ENCODE measurements around the gene SPAST. TPM values are rescaled to one million over a fixed set of nuclear protein-coding genes. Genes with fewer than 3 reads are reported as not detected.

The SPAST gene
- total and polyA plus RNA-seq, 9 of the 15 experiments (the other 6 are each of a cell fraction or from before 2014, with no cell fraction given) = 7.4 to 37.0 (median 19.0) TPM

DNA sequence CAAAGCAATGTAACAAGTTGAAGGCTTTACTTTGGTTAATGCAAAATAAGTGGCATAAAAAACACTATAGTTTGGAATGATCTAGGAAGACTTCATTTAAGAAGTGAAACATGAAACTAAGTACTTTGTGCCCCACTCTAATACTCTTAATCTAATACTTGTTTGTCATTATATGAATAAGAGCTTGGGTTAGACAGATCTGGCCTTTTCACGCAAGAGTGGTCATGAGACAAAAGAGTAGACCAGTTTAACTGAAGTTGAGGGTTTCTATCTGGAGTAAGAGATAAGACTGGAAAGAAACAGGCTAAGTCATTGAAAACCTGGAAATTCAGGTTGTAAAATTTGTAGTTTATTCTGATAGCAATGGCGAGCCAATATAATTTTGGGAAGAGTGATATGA, 105.2 kb downstream of the SPAST start (continued):
- TF ChIP-seq SMARCB1 (IDR thresholded peaks at IDR 0.05; ENCODE audit: insufficient read length, low read depth) = peak; percentile 54
- TF ChIP-seq BRD9 (IDR thresholded peaks at IDR 0.05; ENCODE audit: low read depth, partially characterized antibody) = peak; percentile 41
- no peak for TF ChIP-seq RBBP5 (IDR thresholded peaks at IDR 0.05; ENCODE audit: borderline replicate concordance, insufficient read depth, low read length, poor library complexity, severe bottlenecking)
- TF ChIP-seq CREB1 (IDR thresholded peaks at IDR 0.05) = peak; percentile 24; the same call in 1 of the 2 replicates
- no peak for TF ChIP-seq CREB1 (CRISPR knock-in tag; IDR thresholded peaks at IDR 0.05)
- TF ChIP-seq ZNF766 (CRISPR knock-in tag; conservative IDR thresholded peaks at IDR 0.05) = peak; percentile 87; the same call in 1 of the 2 replicates
- 0 out of 2 replicates have a peak, but pooled peaks have one; percentile 31 for TF ChIP-seq POLR2A (conservative IDR thresholded peaks at IDR 0.05)
- no peak for TF ChIP-seq ZNF133 (CRISPR knock-in tag; IDR thresholded peaks at IDR 0.05)
- no peak for TF ChIP-seq NR4A1 (CRISPR knock-in tag; IDR thresholded peaks at IDR 0.05)
- no peak for TF ChIP-seq NR4A1 (tag; IDR thresholded peaks at IDR 0.05)
- TF ChIP-seq ZFP1 (CRISPR knock-in tag; IDR thresholded peaks at IDR 0.05) = no peak
- no peak for TF ChIP-seq ZSCAN32 (CRISPR knock-in tag; IDR thresholded peaks at IDR 0.05)
- TF ChIP-seq CBFA2T2 (conservative IDR thresholded peaks at IDR 0.05) = peak; percentile 72
- TF ChIP-seq PHB (CRISPR knock-in tag; IDR thresholded peaks at IDR 0.05) = no peak
- TF ChIP-seq CBX3 (IDR thresholded peaks at IDR 0.05; ENCODE audit: borderline replicate concordance in 1 of 2, low read length in 2 of 2) = peak in 1 of 2 experiments; percentile 55; a peak in 1 of 3 replicates
- 0 out of 2 replicates have a peak, but pooled peaks have one; percentile 28 for TF ChIP-seq RNF2 (IDR thresholded peaks at IDR 0.05)
- TF ChIP-seq ZC3H11A (IDR thresholded peaks at IDR 0.05; ENCODE audit: low read depth, low read length) = no peak
- TF ChIP-seq, protein P1, sequence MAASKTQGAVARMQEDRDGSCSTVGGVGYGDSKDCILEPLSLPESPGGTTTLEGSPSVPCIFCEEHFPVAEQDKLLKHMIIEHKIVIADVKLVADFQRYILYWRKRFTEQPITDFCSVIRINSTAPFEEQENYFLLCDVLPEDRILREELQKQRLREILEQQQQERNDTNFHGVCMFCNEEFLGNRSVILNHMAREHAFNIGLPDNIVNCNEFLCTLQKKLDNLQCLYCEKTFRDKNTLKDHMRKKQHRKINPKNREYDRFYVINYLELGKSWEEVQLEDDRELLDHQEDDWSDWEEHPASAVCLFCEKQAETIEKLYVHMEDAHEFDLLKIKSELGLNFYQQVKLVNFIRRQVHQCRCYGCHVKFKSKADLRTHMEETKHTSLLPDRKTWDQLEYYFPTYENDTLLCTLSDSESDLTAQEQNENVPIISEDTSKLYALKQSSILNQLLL (CRISPR knock-in tag; IDR thresholded peaks at IDR 0.05; ENCODE audit: borderline replicate concordance) = no peak
- peak; percentile 38; the same call in 1 of the 2 replicates for TF ChIP-seq NCOA1 (IDR thresholded peaks at IDR 0.05; ENCODE audit: low read depth)
- TF ChIP-seq IRF2 (CRISPR knock-in tag; IDR thresholded peaks at IDR 0.05) = no peak
- no peak for TF ChIP-seq HNRNPUL1 (IDR thresholded peaks at IDR 0.05; ENCODE audit: low read length)
- TF ChIP-seq, protein P2, sequence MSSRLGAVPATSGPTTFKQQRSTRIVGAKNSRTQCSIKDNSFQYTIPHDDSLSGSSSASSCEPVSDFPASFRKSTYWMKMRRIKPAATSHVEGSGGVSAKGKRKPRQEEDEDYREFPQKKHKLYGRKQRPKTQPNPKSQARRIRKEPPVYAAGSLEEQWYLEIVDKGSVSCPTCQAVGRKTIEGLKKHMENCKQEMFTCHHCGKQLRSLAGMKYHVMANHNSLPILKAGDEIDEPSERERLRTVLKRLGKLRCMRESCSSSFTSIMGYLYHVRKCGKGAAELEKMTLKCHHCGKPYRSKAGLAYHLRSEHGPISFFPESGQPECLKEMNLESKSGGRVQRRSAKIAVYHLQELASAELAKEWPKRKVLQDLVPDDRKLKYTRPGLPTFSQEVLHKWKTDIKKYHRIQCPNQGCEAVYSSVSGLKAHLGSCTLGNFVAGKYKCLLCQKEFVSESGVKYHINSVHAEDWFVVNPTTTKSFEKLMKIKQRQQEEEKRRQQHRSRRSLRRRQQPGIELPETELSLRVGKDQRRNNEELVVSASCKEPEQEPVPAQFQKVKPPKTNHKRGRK (tag; IDR thresholded peaks at IDR 0.05) = no peak
- no peak for TF ChIP-seq PYGO2 (tag; IDR thresholded peaks at IDR 0.05)
- no peak; the same call in 1 of the 2 replicates for TF ChIP-seq XRCC3 (IDR thresholded peaks at IDR 0.05)
- no peak for TF ChIP-seq GABPB2 (CRISPR knock-in tag; conservative IDR thresholded peaks at IDR 0.05)
- peak; percentile 52; the same call in 1 of the 2 replicates for TF ChIP-seq STAT5A (IDR thresholded peaks at IDR 0.05; ENCODE audit: borderline replicate concordance, low read length)

All from K562 (cell line).